ENCODE measurements around the gene COG3. TPM values are rescaled to one million over a fixed set of nuclear protein-coding genes. Genes with fewer than 3 reads are reported as not detected.

Gene COG3
- total and polyA plus RNA-seq, 2 of the 13 experiments (the other 11 are each of a cell fraction or from before 2014, with no cell fraction given) = 37.8 to 47.5 TPM

- TF ChIP-seq IRF1 (CRISPR knock-in tag; IDR thresholded peaks at IDR 0.05; ENCODE audit: low read depth) (no peak), ELK4 (CRISPR knock-in tag; IDR thresholded peaks at IDR 0.05; ENCODE audit: borderline replicate concordance) (no peak), ZFP41 (CRISPR knock-in tag; IDR thresholded peaks at IDR 0.05; ENCODE audit: borderline replicate concordance) (no peak), STAT5B (CRISPR knock-in tag; IDR thresholded peaks at IDR 0.05) (no peak), ATM (IDR thresholded peaks at IDR 0.05; ENCODE audit: borderline replicate concordance) (no peak), NR2C2 (CRISPR knock-in tag; IDR thresholded peaks at IDR 0.05; ENCODE audit: borderline replicate concordance) (no peak), ZNF746 (CRISPR knock-in tag; IDR thresholded peaks at IDR 0.05) (no peak), RAD21 (CRISPR knock-in tag; IDR thresholded peaks at IDR 0.05) (peak; percentile 48; the same call in 1 of the 2 replicates), ZSCAN29 (CRISPR knock-in tag; conservative IDR thresholded peaks at IDR 0.05) (0 out of 2 replicates have a peak, but pooled peaks have one; percentile 25), NFYB (CRISPR knock-in tag; IDR thresholded peaks at IDR 0.05) (no peak), TSC22D2 (CRISPR knock-in tag; IDR thresholded peaks at IDR 0.05; ENCODE audit: borderline replicate concordance) (no peak), MED1 (CRISPR knock-in tag; IDR thresholded peaks at IDR 0.05) (no peak), STAG1 (CRISPR knock-in tag; IDR thresholded peaks at IDR 0.05) (peak; percentile 74), ZSCAN9 (CRISPR knock-in tag; IDR thresholded peaks at IDR 0.05; ENCODE audit: borderline replicate concordance) (no peak)
- TF ChIP-seq, protein P1, sequence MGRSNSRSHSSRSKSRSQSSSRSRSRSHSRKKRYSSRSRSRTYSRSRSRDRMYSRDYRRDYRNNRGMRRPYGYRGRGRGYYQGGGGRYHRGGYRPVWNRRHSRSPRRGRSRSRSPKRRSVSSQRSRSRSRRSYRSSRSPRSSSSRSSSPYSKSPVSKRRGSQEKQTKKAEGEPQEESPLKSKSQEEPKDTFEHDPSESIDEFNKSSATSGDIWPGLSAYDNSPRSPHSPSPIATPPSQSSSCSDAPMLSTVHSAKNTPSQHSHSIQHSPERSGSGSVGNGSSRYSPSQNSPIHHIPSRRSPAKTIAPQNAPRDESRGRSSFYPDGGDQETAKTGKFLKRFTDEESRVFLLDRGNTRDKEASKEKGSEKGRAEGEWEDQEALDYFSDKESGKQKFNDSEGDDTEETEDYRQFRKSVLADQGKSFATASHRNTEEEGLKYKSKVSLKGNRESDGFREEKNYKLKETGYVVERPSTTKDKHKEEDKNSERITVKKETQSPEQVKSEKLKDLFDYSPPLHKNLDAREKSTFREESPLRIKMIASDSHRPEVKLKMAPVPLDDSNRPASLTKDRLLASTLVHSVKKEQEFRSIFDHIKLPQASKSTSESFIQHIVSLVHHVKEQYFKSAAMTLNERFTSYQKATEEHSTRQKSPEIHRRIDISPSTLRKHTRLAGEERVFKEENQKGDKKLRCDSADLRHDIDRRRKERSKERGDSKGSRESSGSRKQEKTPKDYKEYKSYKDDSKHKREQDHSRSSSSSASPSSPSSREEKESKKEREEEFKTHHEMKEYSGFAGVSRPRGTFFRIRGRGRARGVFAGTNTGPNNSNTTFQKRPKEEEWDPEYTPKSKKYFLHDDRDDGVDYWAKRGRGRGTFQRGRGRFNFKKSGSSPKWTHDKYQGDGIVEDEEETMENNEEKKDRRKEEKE (IDR thresholded peaks at IDR 0.05) = no peak
These were observed 8.9 kb downstream of the COG3 start (continued) for GRCh38 chr13:45473627-45474026.
